ENCODE results near the gene ASIC4.

ASIC4 gene

DNA sequence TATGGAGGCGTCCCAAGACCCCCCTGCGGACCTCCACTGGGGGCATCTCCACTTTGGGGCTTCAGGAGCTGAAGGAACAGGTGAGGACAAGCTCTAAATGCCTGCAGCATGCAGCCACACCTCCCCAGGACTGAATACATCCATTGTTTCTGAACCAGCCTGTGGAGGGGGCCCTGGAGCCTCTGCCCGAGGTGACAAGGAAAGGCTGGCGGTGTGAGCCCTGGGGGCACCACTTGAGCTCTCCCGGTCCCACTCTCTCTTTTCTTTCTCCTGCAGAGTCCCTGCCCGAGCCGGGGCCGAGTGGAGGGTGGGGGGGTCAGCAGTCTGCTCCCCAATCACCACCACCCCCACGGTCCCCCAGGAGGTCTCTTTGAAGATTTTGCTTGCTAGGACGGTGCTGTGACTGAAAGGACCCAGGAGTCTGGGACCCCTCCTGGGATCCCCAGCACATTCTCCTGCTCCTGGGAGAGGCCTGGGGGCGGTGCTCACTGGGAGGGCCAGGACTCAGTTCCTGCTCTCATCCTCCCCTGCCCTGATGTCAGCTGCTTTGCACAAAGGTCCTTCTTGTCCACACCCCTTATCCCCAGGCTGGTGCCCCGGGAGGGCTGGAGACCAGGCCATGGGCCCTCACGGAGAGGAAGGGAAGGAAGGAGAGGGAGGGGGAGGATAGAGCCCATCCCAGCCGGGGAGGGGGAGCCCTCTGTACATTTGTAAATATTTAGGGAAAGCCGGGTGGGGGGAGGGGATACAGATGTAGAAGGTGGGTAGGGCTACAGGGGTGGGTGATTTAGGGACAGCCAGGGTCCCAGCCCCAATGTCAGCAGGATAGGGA, 23.6 kb downstream of the ASIC4 start:
- DNase-seq = no peak

DNA sequence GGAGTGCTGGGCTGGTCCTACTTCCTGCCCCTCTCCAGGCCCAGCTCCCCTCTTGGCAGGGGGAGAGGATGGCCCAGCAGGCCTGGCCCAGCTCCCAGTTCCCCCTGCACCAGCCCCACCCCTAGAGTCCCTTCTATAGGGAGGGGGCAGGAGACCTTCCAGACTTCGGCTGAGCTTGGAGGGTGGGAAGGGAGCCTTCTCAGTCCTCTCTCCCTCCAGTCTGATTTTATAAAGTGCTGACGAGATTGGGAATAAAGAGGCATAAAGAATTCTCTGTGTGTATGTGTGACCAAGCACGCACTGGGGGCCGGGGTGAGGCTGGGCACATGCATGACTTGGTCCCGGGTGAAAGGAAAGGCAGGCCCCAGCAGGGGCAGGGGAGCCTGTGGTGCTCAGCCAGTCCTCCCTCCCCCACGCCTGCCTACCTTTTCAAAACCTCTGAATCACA, 24.2 kb downstream of the ASIC4 start:
- DNase-seq = no peak

DNA sequence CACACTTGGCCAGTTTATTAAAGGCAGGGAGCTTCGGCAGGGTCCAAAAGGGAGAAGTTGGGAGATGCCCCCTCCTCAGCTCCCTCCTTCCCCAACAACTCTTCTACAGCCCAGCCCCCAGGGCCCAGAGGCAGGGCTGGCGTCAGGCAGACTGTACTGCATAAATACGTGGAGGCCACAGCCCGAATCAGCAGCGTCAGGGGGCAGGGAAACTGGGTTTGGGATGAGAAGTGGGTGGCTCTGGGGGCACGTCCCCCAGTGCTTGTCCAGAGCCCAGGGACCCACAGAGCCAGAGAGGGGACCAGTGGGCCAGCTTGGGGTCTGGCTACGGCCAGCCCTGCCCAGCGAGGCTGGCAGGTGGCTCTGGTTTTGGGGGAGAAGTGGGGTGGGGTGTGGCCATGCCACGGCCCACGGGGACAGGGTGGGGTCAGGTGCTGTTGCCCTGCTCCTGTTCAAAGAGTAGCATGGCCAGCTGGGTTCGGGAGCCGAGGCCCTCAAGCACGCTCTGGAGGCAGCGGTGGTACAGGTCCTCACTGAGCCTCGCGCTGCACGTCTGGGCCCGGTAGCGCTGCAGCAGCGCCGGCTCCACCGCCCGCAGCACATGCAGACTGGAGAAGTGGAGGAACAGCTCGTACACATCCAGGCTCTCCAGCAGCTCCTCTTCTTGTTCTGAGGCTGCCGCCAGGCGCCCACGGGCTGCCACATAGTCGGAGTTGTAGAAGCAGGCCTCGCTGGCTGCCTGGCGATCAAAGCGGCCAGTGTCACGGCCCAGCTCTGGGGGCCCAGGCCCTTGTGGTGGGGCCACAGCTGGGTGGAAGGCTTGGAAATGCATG, 24.9 kb downstream of the ASIC4 start:
- no peak for DNase-seq

DNA sequence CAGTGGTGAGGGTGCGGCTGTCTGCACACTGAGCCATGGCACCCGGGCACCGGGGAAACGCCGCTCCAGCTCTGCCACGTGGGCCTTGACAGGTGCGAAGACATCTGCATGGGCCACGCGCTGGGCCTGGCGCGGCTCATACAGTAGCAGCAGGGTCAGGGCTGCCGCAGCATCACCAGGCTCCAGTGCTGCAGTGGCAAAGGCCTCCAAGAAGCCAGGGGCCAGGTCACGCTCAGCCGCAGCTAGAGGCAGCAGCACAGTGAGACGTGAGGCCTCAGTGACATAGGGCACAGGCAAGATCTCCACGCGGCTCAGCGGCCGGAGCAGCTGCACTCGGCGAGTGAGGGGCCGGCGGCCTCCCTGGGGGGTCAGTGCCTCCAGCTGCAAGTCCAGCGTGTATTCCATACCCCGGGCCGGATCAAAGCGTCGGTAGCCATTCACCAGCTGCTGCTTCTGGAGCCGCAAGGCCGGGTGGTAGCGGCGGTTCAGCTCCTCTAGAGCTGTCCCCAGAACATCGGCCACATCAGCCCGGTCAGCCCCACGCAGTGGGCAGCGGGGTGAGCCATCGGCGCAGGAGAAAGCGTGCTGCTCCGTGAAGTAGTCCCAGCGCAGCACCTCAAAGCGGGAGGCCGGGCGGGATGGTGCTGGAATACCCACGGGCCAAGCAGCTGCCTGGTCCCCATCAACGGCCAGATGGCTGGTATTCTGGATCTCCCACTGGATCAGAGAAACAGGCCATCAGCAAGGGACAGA, 25.8 kb downstream of the ASIC4 start:
- DNase-seq = no peak

DNA sequence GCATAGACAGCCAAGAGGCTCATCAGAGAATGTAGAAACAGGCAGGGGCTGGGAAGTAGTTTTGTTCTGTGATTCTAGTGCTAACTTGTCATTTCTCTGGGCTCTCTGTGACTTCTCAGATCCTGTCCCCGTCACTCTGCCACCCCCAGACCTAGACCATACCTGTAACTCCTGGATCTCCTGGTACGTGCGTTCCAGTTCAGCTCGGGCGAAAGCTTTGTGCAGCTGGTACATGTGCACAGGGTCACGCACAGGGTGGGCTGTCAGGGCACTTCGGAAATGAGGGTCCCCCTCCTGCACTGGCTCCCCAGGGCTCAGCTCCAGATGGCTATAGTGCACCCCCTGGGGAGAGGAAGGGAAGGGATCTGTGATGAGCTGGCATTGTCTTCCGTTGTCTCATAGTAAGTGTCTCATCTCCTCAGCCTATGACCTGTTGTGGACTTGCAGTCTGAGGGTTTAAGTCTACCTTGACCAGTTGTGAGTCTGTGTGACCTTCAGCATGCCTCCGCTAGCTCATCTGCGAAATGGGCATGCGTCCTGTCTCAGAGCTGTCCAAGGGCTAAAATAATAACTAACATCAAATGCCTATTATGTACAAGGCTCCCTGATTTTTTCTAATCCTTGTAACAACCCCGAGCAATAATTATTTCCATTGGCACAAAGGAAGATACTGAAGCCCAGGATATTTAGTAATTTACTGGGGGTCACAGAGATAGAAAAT, 26.7 kb downstream of the ASIC4 start:
- DNase-seq = no peak

DNA sequence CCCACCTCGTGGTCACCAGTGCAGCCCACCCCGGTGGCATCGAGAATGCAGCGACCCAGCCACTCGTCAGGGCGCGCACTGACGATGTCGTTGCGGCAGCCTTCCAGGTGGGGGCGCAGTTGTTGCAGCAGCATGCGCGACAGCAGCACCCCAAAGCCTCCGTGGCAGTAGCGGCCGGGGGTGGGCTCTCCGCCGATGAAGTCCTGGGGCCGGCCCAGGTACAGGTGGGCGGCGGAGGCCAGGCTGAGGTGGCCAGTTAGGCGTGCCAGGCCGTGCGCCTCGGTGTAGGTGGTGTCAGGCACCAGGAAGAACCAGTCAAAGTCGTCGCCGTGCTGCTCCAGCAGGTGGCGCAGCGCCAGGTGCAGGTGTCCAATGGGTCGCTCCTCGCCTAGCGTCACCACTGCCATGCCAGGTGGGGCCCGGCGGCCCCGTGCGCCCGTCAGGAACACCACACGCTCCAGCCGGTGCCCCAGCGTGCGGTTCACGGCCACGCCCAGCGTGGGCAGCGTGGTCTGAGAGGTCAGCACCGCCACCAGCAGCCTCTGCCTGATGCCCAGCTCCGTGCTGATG, 27.4 kb downstream of the ASIC4 start:
- DNase-seq = peak; percentile 92

DNA sequence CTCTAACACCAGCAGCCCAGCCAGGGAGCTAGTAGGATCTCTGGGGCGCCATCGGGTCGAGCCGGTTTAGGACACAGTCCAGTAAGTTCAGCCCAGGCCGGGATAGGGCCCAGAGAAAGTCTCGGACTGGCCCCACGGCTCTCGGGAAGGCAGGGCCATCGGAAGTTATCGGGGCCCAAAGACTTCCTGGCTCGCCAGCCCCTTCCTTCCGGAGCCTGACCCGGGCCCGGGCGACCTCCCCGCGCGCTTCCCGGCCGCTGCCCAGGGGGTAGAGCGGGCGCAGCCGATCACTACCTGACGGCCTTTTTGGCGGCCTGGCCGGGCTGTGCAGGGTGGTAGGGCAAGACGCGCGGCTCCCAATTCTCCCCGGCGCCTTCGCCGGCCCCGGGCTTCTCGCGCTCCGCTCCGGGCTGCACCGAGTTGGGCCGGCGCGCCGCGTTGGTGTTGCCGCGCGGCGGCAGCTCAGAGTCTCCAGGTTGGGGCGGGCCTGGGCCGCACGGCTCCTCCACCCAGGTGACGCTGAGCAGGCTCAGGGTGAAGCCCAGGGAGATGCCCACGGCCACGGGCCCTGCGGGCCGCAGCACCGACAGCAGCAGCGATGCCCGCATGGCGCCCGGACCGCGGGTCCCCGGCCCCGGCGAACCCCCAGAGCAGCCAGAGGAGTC, 28.8 kb downstream of the ASIC4 start:
- DNase-seq = peak; percentile 64

DNA sequence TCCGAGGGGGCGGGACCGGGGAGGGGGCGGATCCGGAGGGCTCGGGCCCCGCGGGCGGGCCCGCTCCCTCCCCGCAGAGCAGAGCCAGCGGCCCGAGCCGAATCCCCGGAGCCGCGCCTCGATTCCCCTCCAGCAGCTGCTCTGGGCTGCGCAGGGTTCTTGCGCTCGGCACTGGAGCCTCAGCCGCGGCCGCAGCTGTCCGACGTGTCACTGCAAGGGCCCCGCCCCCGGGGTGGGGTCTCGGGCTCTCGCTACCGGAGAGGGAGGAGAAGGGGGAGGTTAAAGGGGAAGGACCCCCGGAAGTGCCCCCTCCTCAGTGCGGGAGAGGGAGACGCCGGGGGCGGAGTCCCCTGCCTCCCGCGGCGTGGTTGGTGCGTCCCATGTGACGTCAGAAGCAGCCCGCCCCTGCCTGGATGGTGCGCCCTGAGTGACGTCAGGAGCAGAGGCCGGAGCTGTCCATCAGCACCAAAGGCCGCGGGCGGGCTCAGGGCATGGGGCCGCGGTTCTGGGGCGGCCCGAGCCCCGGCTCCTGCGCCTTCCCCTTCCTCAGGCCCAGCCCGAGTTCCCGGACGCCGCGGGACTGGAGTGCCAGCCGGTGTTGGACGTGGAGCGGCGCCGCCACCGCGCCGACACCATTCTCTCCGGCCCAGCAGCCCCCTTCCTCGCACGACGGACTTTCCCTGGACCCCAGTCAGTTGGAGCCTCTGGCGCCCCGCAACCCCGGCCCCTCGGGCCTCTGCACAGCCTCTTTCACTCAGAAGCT, 29.5 kb downstream of the ASIC4 start, which contains the start of the genes CHPF and TMEM198:
TSS of gene CHPF (minus strand) at position 214 of the 763 bp plus-strand sequence. CDS start 271 bp downstream, outside the sequence.
TSS of gene TMEM198 (plus strand) at position 433 of the 763 bp plus-strand sequence. CDS start 700 bp downstream, outside the sequence.
- peak; percentile 100 for DNase-seq

DNA sequence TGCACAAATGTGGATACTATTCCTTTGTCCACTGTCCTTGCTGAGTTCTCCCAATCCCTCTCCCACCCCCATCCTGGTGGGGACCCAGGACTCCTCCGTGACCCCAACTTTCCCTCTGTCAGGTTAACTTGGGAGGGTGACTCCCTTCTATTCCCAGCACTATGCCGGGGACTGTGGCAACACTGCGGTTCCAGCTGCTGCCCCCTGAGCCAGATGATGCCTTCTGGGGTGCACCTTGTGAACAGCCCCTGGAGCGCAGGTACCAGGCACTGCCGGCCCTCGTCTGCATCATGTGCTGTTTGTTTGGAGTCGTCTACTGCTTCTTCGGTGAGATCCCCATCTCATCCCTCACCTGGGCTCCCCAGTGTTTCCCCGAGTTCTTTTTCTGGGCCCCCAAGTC, 30.3 kb downstream of the ASIC4 start:
- DNase-seq = no peak

DNA sequence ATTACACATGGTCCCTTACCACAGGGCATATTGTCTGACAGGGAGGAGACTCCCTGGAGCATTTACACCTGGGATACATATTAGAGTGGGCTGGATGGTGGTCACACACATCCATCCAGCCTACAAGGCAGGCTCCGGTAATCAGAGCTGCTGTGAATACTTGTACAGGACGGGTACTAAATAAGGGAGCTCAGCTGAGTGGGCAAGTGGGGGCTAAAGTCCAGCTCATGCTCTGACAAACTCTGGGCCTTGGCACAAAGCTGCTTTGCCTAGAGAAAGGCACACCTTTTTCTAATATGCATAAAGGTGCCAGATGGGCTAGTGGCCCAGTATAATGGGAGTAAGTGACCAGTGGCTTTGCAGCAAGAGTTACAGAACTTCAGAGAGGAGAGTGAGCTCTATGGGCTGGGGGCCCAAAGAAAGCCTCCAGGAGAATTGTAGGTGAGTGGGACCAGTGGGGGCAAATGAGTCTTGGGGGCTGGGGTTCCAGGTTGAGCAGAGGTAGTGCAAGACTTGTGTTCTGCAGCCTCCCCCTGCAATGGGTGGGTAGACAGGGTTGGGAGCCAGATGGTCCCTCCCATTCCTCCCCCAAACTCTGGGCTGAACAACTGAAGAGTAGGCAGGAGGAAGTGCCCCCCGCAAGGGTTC, 31.1 kb downstream of the ASIC4 start:
- no peak for DNase-seq

DNA sequence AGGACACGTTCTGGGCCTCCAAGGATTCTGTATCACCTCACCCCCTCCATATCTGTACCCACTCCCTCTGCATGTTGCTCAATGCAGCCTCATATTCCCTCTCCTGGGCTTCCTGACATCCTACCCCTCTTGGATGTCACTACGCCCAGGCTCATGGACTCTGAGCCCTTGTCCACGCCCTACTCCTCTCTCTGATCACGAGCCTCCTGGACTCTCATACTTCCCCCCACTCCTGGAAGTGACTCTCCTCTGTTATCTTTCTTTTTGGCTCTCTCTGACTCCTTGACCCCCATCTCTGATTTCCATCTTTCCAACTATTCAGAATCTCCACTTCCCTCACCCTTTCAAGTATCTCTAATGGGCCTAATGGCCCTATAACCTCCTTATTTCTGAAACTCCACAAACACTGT, 31.7 kb downstream of the ASIC4 start:
- no peak for DNase-seq

DNA sequence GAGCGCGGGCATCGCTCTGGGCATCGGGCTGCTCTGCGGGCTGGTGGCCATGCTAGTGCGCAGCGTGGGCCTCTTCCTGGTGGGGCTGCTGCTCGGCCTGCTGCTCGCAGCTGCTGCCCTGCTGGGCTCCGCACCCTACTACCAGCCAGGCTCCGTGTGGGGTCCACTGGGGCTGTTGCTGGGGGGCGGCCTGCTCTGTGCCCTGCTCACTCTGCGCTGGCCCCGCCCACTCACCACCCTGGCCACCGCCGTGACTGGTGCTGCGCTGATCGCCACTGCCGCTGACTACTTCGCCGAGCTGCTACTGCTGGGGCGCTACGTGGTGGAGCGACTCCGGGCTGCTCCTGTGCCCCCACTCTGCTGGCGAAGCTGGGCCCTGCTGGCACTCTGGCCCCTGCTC, 33.3 kb downstream of the ASIC4 start:
- no peak for DNase-seq

DNA sequence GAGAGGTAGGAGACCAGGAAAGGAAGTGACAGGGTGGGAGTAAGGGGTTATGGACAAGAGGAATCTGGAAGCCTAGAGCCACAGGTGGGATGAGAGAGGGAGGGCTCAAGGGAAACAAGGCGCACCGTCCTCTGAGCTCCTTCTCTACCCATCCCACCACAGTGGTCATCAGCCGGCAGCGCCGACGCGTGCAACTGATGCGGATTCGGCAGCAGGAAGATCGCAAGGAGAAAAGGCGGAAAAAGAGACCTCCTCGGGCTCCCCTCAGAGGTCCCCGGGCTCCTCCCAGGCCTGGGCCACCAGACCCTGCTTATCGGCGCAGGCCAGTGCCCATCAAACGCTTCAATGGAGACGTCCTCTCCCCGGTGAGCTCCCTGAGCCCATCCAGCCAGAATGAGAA, 34.7 kb downstream of the ASIC4 start:
- no peak for DNase-seq

DNA sequence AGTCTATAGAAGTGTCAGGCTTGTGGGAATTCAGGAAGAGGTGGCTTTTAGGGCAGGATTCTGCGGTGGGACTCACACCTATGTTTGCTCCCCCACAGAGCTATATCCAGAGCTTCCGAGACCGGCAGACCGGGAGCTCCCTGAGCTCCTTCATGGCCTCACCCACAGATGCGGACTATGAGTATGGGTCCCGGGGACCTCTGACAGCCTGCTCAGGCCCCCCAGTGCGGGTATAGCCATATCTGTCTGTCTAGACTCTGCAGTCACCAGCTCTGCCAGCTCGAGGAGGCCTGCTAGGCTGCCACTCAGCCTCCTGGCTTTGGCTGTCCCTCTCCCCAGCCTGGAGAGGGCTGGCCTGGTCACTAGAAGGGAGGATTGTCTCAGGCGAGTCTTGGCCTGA, 35.3 kb downstream of the ASIC4 start:
- no peak for DNase-seq

DNA sequence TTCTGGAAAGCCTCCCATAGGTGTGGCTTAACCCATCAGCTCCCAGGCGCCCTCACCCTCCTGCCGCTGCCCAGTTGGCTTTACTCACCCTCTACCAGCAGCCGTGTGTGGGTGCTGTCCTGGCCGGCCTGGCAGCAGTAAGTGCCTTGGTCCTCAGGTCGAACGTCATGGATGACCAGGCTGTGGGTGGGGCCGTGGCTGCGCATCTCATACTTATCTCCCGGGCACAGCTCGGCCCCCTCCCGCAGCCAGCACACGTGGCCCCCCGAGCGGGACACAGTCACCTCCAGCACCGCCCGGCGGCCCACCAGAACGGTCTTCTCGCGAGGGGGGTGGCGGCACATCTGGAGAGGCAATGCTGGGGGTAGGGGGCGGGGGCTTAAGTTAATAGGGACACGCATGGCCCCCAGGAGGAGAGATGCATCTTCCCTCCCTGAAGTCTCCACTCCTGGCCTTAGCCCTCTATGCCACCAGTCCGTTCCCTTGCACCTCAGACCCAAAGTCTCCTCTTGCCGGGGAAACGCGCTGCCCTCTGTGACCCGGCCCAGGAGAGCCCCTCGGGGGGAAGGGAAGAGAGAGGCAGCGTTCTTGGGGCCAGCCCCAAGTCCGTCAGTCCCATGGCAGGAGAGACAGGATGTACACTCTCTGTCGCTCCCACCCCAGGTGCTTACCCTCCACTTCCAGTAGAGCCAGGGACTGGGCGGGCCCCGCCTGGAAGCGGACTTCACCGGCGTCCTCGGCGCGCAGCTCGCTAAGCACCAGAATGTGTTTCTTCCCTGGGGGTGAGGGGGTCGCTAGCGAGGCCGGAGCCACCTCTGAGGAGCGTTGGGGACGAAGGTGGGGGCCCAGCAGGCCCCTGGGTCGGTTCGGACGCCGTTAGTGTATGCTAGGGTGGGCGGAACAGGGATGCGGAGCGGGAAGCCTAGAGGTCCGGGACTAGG, 37.4 kb downstream of the ASIC4 start:
- DNase-seq = peak; percentile 87

DNA sequence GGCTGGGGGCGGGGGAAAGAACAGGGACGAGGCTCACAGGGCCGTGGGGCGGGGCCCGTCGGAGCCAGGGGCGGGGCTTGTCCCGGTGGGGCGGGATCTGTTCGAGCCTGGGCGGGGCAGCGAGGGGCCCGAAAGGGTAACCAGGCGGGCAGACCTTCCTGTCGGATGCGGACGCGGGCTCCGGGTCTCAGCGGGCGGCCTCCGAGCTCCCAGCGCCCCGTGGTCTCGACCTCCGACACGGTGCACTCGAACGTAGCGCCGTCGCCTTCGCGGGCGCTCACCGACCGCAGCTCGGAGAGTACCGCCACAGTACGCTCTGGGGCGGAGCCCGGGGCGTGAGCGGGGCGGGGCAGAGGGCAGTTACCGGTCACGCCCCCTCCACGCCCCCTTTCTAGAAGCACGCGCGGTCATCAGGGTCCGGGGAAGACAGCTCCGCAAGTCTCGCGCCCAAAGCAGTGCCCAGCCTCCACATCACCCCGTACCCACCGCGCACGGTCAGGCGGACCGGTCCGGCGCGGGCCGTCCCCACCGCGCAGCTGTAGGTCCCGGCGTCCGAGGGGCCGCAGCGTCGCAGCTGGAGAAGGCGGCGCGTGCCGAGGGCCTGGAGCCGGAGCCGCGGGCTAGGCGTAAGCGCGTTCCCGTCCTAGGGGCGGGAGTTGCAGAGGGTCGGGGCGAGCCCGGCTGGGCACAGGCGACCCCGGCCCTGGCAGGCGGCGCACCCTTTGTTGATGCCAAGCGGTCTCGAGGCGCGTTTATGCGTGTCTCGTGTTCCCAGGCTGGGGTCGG, 38.3 kb downstream of the ASIC4 start:
- DNase-seq = peak; percentile 92

DNA sequence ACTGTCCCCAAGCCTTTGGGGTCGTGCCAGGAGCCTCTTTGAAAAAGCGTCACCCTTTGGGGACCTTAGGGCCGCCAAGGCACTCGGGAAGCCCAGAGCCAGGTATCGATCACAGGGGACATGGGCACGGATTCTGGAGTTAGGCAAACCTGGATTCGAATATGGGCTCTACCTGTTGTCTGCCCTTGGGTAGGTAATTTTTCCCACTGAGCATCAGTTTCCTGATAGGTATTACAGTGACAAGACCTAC, 38.8 kb downstream of the ASIC4 start:
- no peak for DNase-seq

DNA sequence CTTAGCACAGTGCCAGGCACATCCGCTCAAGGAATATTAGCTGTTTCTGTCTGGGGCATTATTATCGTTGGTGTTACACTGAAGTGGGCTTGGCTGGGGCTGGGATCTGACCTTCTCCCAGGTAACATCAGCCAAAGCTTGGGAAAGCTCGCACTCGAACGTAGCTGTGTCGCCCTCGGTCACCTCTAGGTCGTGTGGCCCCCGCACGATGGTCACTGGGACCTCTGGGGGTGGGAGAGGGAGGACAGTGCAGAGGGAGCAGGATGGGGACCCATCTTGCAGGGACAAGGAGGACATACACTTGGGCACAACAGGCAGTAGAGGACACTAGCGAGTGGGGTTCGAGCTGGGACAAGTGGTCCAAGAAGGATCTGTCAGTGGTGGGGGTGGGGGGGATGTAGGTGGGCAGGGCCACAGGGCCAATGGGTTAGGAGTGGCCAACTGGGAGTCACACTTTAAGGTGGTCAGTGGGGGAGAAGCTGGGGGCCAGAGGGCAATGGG, 39.2 kb downstream of the ASIC4 start:
- DNase-seq = no peak
